Measurements from ENCODE around the gene TEX19. TPM values are rescaled to one million over a fixed set of nuclear protein-coding genes. Genes with fewer than 3 reads are reported as not detected.

The TEX19 gene
- total RNA-seq, 1 donor from 2014 or later = not detected

DNA sequence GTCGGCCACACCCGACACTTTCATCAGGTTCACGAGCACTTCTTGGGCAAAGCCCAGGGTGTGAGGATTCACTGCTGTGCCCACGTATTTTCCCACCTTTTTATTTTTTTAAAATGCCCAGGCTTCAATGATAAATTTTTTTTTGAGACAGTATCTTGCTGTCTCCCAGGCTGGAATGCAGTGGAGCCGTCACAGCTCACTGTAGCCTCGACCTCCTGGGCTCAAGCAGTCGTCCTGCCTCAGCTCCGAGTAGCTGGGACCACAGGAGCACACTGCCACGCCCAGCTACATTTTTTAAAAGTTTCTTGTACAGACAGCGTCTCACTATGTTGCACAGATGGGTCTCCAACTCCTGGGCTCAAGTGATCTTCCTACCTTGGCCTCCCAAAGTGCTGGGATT, 30.3 kb downstream of the TEX19 start:
- no peak for DNase-seq (ENCODE audit: low spot score)

DNA sequence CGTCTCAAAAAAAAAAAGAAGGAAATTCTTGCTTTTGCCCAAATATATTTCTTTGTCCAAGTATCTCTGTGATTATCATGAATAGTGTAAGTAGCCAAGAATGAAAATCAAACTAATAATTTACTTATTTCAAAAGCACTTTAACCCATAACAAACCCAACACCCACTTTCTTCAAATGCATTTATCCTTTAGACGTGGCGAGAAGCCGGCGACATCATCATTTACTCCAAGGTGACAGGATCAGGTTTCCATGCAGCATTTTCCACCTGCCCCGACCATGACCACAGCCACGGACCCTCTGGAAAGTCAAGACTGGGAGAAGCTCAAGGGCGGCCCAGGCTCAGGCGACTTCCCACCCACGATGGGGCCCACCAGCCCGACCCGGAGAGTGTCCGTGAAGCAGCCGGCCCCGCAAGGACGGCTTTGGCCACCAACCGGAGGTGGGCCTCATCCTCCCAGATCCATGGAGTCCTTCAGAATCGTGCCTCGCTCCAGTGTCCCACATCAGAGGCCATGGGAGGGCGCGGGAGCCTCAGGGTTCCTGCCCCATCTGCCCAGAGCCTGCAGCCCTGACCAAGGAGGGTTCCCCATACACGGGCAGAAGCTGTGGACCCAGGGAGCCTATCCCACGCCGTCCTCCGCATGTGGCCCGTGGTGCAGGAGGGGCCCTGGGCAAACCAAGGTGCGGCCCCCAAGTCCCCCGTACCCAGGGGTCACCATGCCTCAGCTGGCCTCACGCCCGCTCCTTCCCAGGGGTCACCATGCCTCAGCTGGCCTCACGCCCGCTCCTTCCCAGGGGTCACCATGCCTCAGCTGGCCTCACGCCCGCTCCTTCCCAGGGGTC, 31.2 kb downstream of the TEX19 start:
- DNase-seq (ENCODE audit: low spot score) = no peak

DNA sequence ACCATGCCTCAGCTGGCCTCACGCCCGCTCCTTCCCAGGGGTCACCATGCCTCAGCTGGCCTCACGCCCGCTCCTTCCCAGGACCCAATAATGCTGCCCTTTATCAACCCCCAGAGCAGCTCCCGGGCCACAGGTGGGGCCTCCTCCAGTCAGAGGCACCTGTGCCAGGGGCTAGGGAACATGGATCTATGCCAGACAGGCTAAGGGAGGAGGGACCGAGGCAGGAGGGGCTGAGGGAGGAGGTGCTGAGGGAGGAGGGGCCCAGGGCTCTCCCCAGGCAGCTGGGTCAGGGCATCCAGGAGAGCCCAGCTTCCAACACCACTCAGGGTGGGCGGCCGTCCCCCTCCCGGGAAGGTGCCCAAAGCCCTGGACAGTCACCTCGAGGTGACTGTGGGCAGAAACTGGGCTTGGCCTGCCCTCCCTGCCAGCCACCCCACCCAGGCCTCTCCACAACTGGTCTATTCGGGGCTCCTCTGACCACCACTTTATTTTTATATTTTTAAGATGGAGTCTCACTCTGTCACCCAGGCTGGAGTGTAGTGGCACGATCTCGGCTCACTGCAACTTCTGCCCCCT, 31.9 kb downstream of the TEX19 start:
- no peak for DNase-seq (ENCODE audit: low spot score)

DNA sequence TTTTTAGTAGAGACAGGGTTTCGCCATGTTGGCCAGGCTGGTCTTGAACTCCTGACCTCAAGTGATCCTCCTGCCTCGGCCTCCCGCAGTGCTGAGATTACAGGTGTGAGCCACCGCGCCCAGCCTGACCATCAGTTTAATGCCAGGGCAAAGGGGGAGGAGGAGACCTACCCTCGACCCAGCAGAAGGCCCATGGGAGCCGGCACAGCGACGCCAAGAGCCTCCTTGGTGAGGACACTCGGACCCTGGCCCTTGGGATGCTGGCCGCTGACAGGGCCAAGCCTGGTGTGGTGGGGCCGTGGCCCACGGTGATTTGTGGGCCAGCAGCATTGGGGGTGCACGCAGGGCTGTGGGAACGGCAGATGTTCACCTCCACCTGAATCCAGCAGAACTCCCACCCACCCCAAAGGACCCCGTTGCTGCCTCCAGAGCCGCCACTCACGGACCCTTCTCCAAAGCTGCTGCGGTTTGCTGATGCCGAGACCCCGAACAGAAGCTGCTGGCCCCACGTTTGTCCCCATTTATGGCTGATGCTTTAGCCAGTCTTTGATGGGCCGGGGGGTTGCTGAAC, 32.5 kb downstream of the TEX19 start:
- DNase-seq (ENCODE audit: low spot score) = no peak

DNA sequence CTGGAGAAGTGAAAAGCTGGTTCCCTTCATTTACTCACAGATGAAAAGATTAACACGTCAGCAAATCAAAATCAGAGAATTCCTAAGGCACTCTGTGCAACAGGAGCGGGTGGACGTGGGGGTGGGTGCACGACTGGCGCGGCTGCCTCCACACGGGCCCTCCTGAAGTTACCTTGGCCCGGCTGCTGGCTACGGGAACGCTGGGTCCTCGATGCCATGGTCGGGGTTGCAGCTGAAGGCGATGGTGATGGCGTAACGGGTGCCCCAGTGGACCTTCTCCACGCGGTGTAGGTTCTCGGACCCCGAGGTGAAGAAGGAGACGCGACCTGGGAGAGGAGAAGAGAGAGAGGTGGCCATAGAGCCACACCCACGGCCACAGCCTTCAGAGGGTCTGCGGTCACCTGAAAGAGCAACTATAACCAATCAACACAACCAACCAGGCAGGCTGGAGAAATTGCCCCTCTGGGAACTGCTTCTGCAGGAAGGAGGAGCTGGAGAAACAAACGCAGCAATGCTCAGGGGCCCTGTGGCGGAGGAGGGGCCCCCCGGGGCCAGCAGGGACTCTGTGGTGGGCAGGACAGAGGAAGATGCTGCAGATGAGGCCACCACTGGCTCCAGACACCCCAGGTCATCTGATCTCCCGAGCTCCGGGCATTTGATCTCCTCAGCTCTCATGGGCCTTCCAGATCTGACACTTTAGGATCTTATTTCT, 33.3 kb downstream of the TEX19 start:
- no peak for DNase-seq (ENCODE audit: low spot score)

DNA sequence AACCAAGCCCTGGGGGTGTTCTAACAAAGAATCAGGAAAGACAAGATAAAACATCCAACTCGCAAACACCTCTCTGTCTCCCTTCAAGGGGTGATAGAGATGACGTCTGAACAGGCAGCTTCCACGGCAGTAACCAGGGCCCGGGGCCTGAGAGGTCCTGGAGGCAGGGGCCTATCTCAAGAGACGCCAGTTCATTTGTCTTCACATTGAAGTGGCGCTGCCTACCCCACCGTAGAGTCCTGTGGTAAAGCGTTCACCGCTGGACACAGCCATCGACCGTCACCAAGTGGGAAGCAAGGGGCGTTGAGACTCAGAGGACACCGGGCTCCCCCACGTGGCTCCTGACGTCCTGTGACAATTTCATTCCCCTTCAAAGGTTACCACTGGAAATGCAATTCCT, 33.9 kb downstream of the TEX19 start:
- no peak for DNase-seq (ENCODE audit: low spot score)

DNA sequence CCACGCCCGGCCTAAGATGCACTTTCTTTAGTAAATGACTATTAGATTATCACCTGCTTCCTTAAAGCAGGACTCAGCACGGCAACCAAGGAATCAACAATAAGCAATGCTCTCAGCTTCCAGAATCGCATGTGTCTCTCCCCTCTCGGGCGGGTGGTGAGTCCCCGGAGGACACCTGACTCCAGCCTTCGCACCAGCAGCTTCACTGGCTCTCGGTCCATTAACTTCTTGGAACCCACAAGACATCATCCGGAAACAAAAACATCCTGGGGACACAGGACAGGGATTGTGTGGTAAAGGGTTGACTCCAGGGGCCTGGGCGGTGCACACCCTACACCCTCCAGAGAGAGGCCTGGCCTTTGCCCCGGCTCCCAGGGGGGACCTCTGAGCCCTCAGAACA, 35.2 kb downstream of the TEX19 start:
- DNase-seq (ENCODE audit: low spot score) = no peak

DNA sequence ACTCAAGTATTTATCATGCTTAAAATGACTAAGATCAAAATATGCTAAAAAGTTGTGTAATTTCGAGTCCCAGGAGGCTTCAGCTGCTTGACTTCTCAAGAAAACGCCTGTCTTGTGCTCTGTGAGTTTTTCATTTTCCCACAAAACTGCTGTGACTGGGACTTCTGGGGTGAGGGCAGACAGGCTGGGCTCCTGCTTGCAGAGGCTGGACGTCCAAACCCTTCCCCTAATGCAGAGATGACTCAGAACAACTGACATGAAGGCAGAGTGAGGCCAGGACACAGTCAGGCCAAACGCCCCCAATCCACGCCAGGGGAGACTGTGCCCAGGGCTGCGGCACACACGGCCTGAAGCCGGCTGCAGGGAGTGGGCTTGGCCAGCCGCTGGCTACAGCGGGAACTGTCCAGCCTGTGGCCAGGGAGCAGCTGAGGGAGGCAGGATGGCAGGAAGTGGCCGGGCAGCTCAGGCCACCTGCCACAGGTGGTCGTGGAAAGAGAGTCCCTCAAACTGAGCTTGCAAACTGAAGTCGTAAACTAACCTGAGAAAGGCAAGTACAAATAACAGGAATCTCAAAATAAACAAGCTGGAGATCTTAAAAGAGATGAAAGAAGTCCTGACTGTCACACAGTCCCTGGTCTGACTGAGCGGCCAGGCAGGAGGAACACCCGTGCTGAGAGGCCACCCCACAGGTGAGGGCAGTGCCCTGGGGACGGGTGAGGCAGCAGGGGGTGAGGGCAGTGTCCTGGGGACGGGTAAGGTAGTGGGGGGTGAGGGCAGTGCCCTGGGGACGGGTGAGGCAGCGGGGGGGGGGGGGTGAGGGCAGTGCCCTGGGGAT, 37.8 kb downstream of the TEX19 start:
- DNase-seq (ENCODE audit: low spot score) = peak; percentile 45

DNA sequence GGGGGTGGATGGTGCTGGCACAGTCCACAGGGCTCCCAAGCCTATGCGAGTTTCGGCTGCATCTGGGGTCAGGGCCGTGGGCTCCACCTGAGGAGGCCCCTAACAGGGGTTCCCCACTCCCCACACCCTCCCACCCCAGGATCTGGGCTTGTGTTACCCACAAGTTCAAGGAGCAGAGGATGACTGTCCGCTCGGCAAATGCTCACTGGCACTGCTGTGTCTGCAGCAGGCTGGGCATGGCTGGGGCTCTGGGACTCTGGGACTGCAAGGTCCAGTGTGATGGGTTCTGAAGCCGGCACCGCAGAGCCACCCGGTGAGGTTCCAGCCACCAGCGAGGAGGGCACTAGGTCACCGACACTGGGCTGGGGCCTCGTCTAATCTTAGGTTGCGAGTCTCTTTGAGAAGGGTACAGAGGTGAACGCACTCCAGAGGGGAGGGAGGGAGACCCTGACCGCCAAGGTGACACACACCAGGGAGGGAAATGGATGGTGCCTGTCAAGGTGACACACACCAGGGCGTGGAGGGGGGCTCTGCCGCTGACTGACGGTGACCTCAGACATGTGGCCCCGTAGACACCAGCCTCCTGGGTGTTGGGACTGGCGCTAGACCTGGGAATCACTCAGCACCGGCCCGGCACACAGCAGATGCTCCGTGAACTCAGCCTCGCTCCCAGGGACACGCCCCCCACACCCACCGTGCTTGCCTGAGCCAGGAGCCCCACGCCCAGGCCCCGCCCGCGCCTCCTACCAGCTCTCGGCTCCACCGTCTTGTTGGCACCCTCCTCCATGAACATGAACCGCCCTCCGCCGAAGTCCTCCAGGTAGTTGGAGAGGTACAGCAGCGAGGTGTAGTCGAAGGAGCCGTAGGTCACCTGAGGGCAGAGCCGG, 38.6 kb downstream of the TEX19 start:
- DNase-seq (ENCODE audit: low spot score) = no peak

DNA sequence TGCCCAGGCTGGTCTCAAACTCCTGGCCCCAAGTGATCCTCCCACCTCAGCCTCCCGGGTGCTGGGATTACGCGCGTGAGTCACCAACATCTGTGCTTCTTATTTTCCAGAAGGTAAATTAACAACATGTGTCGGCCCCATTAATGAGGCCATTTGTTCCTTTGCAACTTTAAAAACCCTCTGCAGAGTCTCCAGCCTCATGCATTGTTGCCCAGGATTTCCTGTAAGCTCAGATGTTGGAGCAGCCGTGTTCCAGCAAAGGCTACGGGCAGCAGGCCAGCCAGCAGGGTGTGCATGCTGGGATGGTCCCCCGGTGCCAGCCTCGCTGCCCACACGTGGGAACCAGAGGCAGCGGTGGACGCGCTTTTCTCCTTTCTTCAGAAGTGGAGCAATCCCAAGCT, 40.0 kb downstream of the TEX19 start:
- peak; percentile 76 for DNase-seq (ENCODE audit: low spot score)

DNA sequence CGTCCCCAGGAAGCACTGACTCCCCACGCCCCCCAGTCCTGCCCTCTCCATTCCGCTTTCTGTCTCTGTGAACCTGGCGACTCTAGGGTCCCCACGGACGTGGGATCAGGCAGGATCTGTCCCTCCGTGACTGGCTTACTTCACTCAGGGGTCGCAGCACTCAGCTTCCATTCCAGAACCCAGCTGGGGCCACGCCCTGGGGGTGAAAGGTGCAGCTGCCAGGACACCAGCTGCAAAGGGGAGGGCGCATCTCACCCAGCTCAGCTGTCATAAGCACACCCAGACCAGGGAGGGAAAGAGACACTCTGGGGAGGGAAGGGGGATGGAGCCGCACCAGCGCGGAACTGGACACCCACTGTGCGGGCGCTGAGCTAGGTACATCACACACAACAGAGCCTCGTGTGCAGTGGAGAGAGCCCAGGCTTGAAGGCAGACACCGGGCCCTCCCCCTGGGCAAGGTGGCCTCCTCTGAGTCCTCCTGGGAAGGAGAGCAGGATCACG, 40.6 kb downstream of the TEX19 start:
- no peak for DNase-seq (ENCODE audit: low spot score)

DNA sequence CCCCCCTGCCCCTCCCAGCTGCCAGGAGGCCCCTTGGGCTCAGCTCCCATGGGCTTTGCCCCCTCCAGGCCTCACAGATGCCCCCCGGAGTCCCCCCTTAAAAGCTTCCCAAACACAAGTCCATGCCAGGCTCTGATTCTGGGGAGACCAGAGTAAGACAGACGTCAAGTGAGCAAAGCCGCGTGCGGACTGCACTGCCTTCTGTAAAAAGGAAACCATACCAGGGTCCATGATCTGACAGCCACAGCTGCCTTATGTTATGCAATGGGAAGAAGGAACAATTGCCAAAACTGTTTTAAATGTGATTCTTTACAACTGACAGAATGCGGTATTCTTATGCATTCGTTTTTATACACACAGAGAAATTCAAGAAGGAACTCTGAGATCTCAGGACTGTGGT, 41.2 kb downstream of the TEX19 start:
- peak; percentile 31 for DNase-seq (ENCODE audit: low spot score)

DNA sequence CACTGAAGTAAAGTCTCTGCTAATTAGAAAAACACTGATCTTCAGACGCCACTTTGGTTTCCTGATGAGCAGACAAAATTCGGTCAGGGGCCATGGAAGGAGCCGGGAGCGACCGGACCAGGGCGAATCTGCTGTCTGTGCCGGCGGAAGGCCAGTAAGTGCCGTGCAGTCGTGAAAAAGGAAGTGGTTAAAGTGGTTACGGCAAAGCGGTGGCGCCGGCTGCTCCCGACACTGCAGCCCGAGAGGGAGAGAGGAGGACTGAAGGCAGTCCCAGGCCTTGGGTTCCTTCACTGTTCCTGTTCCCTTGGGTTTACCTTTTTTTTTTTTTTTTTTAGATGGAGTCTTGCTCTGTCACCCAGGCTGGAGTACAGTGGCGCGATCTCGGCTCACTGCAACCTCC, 41.8 kb downstream of the TEX19 start:
- DNase-seq (ENCODE audit: low spot score) = no peak

DNA sequence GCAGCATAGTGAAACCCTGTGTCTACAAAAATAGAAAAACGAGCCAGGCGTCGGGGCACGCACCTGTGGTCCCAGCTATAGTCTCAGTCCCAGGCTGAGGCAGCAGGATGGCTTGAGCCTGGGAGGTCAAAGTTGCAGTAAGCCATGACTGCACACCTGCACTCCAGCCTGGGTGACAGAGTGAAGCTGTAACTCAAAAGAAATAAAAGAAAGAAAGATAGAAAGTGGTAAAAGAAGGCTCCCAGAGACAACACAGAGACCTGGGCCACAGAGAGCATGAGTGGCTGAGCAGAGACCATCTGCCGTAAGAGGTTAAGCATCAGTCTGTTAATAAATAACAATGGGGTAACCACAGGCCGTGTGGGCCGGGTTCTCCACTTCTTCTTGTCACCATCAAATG, 43.8 kb downstream of the TEX19 start:
- no peak for DNase-seq (ENCODE audit: low spot score)

DNA sequence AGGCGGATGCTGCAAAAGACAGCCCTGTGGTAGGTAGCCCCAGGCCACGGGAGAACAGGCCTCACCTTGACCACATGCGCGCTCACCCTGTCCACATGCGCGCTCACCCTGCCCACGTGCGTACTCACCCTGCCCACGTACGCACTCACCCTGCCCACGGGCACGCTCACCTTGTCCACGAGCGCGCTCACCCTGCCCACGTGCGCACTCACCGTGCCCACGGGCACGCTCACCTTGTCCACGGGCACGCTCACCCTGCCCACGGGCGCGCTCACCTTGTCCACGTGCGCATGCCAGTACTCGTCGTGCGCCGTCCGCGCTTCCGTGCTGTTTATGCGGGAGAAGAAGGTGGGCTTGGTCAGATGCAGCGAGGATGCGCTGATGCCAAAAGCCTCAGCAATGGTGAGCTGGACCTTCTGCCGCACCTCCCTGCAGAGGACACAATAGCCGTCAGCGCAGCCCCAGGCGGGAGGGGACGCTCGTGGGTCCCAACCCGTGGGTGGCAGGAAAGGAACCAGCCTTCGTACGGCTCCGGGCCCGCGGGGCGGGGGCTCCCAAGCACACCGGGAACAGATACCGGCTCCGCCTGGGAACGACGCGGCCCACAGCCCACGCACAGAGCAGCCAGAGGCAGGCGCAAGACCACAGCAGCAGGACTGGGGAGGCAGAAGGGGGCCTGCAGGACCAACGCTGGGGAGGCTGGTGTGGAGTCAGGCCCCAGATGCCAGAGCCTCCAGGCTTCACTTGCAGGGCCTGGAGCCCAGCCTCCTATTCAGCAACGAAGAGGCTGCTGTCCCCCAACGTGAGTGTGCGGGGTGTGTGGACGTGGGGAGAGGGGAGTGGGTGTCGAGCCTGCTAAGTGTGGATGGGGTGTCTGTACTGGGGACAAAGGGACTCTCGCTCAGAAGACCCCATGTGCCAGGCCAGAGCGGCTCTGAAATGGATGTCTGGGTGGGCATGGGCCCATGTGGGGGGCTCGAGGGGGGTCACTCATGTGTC, 44.9 kb downstream of the TEX19 start:
- no peak for DNase-seq (ENCODE audit: low spot score)

DNA sequence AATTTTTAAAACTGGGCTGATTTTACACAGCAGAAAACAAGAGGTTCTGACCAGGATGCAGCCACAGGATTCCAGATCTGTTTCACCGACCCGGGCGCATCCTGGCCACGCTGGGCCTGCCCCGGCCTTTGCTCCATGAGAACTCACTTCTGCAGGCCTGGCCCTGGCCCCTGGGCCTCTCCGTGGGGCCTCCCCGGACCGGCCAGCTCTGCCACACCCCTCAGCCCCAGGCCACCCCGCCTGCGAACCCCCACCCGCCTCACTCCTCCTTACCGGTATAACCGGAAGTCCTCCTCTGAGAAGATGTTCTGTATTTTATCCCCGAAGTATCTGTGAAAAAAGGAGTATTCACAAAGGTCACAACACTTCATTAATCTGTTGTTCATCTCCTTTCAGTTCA, 46.0 kb downstream of the TEX19 start:
- no peak for DNase-seq (ENCODE audit: low spot score)

DNA sequence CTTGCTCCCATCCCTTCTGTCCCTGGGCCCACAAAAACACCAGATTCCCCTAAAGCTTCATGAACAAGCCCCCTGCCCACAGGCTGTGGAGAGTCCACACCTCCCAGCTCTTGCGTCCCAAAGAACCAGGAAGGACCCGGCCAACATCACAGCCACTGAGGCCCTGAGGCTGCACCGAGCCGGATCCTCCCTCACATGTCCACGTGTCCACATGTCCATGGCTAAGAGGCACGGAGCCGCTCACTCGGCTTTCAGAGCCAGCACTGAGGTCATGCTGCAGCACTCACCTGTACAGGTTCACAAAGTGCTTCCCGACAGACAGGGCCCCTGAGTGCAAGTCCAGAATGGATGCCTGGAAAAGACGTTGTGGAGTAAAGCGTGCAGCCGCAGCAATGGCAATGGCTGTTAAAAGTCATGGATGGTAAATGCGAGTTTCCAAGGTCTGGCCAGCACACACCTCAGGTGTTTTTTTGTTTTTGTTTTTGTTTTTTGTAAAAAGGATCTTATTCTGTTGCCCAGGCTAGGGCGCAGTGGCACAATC, 47.2 kb downstream of the TEX19 start:
- DNase-seq (ENCODE audit: low spot score) = no peak

DNA sequence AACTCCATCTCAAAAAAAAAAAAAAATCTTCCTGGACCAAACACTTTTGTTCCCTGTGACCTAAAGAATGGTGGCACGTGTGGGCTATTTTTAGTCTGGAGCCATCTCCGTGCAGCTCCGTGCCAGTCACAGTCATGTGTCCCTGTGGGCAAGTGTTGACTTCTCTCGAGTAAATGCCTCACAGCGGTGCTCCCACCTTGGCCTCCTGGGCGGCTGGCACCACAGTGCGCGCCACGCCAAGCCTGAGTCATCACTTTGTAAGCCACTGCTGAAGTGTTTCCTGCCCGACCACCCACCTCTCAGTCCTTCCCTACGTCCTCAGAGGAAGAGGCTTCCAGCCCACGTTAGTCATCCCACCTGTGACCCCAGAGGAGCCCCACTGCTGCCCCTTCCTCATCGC, 48.2 kb downstream of the TEX19 start:
- no peak for DNase-seq (ENCODE audit: low spot score)
